GM18502 (cell line): ENCODE measurements around the gene PSMB9.
"Not testable (repeated sequence)": the region's sequence is repeated elsewhere in the genome, so short reads cannot be mapped to it uniquely, and the experiment has no call there.

Experiments used
- ATAC-seq: cut with Tn5 transposase; IDR thresholded peaks from one replicate; pipeline ENCODE4 v1.9.1; 2021; ENCODE audit warnings: mild to moderate bottlenecking; ENCODE audit not compliant: unreplicated experiment, poor library complexity

The PSMB9 gene

DNA sequence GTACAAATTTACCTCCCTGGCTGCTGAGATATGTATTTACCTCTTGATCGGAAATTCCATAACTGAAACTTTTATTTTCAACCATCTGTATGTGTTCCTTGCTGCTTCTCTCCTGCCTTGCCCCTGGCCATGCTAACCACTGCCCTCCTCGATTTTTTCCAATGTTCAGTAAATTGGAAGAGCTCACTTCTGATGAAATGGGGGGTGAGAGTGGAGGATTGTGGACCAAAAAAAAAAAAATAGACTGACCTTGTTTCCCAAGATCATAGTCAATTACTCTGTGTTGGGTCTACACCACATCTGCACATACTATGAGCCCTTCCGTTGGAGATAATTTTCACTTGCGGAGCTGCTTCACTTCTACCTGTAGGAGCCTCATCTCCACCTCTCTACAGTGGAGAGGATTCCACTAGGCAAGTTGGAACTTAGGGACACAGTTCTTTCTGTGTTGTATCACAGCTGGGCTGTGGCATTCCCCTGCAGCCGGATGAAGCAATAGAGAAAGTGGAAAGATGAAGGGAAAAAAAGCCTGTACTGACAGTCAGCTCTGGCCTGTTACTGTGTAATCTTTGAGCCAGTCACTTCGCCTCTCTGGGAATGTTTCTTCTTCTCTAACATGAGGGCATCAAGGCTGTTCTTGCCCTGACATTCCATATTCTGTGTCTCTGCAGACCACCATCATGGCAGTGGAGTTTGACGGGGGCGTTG lies 1.6 kb downstream of the PSMB9 start:
- no peak for ATAC-seq

DNA sequence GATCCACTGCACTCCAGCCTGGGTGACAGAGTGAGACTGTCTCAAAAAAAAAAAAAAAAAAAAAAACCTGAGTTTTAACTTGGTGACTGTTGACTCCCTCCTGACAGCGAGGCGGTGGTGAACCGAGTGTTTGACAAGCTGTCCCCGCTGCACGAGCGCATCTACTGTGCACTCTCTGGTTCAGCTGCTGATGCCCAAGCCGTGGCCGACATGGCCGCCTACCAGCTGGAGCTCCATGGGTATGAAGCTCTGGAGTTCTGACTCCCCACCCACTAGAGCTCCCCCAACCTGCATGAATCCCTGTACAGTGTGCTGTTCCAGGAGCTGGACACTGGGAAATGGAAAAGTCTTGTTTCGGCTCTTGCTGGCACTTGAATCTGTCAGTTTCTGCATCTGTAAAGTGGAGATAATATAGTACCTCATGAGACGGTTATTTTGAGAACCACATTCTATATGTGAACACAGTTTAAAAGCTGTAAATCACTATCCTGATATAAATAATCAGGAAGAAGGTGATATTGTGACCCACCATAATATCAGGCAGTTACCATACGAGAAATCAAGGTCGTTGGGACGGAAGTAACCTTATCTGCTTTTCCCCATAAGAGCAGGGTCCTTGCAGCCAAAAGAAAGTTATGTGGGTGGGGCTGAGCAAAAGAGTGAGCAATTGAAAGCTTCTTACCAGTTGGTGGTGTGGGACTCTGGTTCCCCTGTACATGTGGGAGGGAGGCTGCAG lies 3.3 kb downstream of the PSMB9 start:
- ATAC-seq: no peak

DNA sequence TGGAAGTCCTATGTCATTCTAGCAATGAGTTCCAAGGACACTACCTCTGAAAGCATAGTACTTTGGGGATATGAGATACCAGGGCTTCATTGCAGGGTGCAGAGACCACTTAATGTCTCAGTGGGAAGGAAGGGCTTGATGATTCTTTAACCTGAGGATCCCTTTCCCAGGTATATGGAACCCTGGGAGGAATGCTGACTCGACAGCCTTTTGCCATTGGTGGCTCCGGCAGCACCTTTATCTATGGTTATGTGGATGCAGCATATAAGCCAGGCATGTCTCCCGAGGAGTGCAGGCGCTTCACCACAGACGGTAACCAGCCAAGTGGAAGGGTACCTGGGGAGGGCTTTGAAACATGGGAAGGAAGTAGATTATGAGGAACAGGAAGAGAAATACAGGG lies 4.2 kb downstream of the PSMB9 start:
- ATAC-seq: no peak

DNA sequence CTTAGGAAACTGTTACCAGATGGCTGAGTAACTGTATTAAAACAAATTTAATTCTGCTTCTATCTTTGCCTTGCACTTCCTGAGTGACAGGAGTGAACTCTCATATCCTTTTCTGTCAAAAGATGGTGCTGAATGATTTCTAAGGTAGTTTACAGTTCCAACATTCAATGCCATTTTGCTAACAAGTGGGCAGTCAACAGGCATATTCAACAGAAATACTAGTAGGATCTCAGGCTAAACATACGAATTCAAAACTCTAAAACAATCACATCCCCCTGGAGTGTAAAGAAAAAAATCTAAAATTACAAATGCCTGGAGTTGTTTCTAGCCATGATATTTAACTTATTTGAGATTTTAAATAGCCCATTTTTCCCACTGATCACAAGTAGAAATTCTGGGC lies 6.7 kb downstream of the PSMB9 start:
- no peak for ATAC-seq

DNA sequence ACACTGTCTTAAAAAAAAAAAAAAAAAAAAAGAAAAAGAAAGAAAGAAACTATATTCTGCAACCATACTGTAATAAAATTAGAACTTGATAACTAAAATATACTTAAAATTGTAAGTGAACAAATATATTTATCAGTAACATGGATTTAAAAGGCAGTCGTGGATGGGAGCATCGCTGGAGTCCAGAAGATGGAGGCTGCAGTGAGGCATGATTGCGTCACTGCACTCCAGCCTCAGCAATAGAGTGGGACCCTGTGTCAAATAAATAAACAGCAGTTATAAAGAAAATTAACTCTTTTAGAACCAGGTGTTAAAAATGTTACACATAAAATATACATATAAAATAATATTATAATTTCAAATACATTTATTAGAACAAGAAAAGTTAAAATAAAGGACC lies 8.7 kb downstream of the PSMB9 start:
- ATAC-seq: no peak

DNA sequence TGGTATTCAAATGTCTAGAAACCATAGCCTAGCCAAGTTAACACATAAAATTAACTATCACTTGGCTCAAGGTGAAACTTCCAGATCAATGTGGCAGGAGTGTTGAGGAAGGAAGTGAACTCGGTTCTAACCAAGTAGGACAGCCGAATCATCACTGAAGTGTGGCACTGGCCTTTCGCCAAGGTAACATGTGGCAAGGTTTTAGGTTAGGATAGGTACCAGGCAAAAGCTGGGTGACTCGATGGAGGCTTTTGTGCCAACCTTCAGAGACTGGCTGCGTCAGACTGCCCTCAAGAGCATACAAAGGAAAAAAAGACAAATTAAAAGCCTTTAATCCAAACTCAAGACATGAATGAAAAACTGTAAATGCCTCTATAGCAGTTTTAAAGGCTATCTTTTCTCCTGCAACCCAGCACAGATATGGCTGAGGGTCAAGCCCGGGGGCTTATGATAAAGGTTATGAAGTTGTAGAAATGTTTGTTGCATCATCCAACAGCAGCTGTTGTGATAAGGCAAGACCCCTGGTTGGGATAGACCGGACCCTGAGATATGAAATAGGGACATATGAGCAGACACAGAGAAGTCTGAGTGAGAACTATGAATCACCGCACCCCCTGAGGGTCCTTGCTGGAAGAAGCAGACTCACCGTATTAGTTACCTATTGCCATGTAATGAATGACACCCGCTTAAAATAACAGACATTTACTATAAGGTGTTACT lies 11.9 kb downstream of the PSMB9 start:
- ATAC-seq: no peak

DNA sequence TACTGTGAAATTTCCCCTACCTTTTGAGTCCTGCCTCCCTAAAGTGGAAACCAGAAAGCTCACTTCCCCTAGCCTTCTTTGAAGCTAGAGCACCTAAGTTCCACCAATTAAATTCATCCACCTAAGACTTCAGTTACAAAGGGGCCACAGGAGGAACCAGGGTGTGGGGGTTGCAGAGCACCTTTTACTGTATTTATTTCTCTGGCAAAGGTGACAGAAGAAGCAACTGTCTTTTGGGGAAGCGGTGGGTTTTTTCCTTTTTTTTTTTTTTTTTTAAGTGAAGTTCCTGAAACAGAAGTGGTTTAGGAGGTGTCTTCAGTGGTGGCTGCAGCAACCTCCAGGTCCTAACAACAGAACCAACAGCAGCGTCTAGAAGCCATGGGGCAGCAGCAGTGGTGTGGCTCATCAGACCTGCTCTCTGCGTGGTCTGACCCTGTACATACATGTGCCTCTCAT lies 13.1 kb downstream of the PSMB9 start:
- ATAC-seq: no peak

DNA sequence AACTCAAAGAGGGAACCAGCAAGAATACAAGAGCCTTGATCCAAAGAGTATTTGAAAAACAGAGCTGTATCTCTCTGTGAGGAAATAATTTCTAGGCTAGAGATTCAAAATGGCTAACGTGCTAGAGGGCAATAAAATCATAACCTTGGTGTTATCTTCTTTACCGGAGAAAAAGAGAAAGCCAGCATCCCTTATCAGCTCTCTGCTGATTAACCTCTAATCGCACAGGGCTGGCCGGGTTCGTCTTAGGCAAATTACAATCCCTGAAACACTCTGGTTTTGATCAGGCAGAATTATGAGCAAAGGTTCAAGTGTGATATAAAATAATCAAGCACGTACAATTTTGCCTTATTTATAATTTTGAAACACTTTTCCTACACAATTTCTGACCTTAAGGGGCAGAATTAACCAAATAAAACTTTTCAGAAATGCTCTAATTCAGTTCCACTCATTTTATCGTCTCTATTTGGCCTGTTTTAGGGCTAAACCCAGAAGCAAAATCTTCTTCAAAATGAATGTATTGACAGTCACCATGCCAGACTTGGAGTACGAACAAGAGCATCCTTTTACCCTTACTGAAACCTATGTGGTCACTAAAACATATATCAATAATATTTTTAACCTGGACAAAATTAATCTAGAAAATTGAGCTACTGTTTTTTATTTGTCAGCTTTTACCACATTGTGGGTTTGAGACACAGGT lies 13.7 kb downstream of the PSMB9 start:
- ATAC-seq: no peak

DNA sequence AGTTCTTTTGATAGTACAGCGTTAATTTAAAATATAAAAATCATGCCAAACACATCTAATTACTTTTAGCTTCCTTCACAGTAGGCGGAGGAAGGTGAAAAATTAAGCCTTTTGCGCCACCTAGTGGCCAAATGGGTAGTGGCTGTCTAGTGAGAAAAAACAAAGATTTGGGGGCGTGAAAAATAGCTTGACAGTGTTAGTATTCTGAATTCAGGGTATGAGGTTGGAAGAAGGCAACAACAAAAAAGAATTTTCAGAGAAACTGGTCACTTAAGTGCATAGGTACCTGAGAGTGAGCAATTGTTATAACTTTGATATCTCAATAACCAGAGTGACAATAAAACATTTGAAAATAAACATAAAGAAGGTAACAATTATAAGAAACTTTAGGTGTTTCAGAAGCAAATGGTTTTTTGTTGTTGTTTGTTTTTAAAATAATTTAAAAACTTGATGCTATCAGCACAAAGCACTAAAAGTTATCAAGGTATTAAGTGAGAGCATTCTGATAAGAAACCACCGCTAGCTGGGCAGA lies 14.3 kb downstream of the PSMB9 start:
- ATAC-seq: no peak

DNA sequence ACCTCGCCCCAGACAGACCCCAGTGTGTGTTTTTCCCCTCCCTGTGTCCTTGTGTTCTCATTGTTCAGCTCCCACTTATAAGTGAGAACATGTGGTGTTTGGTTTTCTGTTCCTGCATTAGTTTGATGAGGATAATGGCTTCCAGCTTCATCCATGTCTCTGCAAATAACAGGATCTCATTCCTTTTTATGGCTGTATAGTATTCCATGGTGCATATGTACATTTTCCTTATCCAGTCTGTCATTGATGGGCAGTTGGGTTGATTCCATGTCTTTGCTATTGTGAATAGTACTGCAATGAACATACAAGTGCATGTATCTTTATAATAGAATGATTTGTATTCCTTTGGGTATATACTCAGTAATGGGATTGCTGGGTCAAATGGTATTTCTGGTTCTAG lies 20.0 kb downstream of the PSMB9 start:
- ATAC-seq: not testable (repeated sequence)

DNA sequence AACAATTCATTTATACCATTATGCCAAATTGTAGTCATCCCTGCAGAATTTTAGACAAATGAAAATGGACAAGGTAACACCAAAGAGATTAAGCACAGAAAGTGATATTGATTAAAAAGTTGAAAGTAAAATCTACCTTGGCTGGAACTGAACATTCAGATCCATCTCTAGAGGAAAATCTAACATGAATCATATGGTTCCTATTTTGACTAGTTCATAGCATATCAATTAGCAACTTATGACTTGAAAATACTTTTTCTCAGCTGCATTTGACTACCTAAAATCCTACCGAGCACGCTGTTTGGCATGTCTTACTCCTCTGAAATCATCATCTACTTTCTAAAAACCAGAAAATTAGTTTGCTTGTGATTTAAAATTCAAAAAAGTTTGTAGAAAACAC lies 22.6 kb downstream of the PSMB9 start:
- ATAC-seq: no peak

DNA sequence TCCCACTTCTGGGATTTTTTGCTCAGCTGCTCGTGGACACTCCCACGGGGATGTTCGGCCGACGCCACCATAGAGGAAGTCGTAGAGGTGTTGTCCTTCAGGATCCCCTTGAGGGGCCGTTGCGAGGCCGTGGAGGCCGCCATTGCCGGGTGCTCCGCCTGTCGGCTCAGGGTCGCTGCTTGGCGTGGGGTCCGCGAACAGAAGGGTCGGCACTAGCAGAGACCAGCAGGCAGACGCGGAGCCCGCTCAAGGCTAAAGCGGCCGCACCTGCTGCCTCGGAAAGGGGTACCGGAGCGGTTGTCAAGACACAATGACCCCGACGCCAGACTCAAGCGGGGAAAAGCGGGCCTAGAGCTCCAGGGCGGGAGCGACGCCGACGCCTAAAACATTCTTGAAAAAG lies 25.7 kb downstream of the PSMB9 start:
- no peak for ATAC-seq

DNA sequence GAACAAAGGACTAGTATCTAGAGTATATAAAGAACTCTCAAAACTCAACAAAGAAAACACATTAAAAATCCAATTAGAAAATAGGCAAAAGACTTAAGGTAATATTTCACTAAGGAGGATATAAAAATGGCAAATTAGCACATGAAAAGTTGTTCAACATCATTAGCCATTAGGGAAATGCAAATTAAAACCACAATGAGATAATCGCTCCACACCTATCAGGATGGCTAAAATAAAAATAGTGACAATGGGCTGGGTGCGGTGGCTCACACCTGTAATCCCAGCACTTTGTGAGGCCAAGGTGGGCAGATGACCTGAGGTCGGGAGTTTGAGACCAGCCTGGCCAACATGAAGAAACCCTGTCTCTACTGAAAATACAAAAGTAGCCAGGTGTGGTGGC lies 27.0 kb downstream of the PSMB9 start:
- ATAC-seq: not testable (repeated sequence)

DNA sequence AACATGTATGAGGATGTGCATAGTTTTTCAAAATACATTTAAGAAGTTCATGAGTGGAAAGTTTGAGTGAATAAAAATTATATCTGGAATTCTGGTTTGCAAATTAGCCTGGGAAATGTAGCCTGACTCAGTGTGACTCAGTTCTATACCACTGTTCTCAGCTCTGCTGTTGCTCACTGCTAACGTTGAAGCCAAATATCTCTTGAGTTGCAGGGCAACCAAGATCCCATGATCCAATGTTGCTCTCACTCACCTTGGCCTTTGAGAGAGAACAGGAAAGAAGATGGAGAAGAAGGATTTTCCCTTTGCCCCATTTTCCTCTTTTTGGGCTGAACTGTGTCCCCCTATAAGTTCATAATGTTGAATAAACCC lies 28.9 kb downstream of the PSMB9 start:
- ATAC-seq: no peak

DNA sequence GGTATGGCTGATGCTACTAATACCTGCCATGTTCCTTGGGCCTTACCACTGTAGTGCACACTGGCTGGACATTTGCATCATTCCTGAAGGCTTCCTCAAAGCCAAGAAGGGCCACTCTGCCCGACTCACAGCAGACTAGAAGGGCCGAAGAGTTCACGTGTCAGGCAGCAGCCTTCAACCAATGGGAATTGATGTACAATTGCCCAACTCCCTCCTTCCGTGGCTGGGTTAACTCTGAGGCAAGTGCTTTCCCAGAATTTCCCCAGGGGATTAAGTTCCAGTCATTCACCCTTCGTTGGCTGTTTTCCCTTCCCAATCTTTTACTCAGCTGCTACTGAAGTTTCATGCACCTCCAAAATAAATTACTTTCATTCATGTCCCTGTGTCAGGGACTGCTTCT lies 29.8 kb downstream of the PSMB9 start:
- no peak for ATAC-seq

DNA sequence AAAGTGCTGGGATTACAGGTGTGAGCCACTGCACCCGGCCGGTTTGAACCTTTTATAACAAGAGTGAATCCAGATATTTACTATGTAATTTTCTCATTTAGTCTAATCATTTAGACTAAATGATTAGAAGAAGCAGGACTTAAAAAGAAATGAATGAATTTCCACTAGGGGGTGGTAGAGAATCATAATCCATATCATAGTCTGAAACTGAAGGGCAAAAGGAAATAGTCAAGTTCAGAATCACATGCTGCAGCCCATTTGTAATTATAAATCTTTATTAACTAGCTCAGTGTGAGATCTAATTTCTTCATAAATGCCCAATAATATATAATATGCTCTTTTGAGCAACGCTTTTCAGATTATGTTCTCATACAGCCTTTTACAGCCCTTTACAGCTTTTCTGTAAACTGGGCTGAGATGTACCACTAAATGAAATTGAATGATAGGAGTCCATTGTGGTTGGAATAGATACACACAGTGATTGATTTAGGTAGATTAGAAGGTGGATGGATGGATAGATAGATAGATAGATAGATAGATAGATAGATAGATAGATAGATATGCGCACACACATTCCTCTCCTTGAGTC lies 31.8 kb downstream of the PSMB9 start:
- ATAC-seq: no peak

DNA sequence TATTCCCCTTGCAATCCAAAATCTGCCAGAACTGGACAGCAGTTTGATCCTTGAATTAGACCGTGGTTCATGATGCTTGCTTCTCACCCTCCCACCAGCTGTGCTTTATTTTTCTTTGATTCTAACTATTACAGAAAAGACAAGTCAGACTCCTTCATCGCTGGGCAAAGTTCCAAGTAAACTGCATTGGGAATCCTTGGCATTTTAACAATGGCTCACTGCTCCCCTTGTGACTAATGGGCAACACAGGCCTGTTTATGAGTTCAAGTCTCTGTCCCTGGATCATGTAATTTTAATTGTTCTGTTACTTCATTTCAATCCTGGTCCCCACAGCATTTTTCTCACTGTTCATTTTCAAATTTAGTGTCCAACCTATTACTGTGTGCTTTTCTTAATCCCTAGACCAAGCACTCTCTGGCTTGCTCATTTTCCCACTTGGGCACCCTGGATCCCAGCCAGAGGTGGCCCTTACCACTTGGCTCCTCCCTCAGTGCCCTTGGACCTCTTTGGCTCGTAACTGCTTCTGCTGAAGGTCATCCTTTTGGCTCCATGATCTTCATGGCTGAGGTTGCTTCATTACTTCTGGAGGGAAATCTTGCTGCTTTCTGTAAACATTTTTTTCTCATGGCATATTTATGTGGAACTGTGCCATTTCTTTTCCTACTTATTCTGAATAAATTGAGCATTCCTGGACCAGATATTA lies 32.8 kb downstream of the PSMB9 start:
- no peak for ATAC-seq

DNA sequence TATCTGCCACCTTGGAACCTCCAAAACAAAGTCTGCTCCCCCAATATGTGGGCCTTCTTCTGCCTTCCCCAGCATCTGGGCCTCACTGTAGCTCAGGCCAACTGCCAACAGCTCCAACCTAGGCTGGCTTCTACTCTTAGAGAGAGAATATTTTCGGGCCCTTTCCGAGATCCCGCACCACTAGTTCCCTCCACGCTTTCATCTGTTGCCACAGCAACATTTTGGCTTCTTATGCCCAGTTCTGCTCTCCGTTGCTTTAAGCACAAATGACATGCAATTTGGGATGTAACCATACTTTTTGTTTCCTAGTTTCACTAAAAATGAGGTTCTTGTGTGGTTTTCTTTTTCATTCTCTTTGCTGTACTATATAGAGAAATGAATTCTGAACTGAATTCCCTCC lies 33.6 kb downstream of the PSMB9 start:
- ATAC-seq: no peak

DNA sequence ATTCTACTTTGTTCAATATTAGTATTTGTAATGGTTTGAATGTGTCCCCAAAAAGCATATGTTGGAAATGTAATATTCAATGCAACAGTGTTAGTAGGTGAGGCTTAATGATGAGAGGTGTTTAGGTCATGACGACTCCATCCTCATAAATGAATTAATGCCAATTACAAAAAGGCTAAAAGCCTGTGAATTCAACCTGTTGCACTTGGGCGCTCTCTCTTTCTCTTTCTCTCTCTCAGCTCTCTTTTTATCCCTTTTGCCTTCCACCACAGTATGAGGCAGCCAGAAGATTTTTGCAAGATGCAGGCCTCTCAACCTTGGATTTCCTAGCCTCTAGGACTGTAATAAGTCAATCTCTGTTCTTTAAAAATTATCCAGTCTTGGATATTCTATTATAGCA lies 34.6 kb downstream of the PSMB9 start:
- ATAC-seq: no peak

DNA sequence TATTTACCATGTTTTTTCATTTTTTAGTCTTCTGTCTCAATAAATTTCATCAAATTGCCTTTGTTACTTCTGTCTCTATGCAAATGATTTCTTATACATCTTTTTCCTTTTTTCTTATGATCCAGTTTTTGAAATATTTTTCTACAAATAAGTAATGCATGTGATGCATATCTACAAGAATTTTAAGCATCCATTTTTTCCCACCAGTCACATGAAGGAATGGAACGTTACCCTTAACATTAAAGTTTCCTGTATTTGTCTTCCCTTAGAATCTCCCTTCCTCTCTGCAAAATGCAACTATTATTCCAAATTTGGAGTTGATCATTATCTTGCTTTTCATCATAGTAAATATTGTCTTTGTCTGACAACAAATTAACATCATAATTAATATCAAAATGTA lies 35.5 kb downstream of the PSMB9 start:
- no peak for ATAC-seq
